ENCODE data around the gene FBXO28. TPM values are rescaled to one million over a fixed set of nuclear protein-coding genes. Genes with fewer than 3 reads are reported as not detected.

The FBXO28 gene
- total and polyA plus RNA-seq, 2 donors (not counting 1 experiment from before 2014, with no cell fraction given) = 25.3 to 34.3 TPM

- no peaks in the 10 kb centered on the region for H3K4me1 ChIP-seq (ENCODE audit: control insufficient read depth, extremely low read depth, insufficient read depth, low read length)
- DNase-seq (ENCODE audit: low read depth in 2 of 2) = no peak
- H3K4me2 ChIP-seq (ENCODE audit: extremely low read depth, insufficient read depth, low read length) = no peak overlapping the region
- TF ChIP-seq, protein P1, sequence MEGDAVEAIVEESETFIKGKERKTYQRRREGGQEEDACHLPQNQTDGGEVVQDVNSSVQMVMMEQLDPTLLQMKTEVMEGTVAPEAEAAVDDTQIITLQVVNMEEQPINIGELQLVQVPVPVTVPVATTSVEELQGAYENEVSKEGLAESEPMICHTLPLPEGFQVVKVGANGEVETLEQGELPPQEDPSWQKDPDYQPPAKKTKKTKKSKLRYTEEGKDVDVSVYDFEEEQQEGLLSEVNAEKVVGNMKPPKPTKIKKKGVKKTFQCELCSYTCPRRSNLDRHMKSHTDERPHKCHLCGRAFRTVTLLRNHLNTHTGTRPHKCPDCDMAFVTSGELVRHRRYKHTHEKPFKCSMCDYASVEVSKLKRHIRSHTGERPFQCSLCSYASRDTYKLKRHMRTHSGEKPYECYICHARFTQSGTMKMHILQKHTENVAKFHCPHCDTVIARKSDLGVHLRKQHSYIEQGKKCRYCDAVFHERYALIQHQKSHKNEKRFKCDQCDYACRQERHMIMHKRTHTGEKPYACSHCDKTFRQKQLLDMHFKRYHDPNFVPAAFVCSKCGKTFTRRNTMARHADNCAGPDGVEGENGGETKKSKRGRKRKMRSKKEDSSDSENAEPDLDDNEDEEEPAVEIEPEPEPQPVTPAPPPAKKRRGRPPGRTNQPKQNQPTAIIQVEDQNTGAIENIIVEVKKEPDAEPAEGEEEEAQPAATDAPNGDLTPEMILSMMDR (conservative IDR thresholded peaks at IDR 0.05 in 1 of 2, IDR thresholded peaks at IDR 0.05 in 1 of 2; ENCODE audit: low read depth in 1 of 2, low read length in 2 of 2) = peak; percentile 21 to 29
- no peak for TF ChIP-seq EZH2 (IDR thresholded peaks at IDR 0.05; ENCODE audit: low read length, missing control alignments)
- H3K9ac ChIP-seq (ENCODE audit: insufficient read depth, low read length) = no peak overlapping the region
- H2AFZ ChIP-seq (ENCODE audit: low read length) = no peak overlapping the region
- no peaks in the 10 kb centered on the region for H3K9me3 ChIP-seq (ENCODE audit: control insufficient read depth, insufficient read depth, low read depth, low read length)
- no peak overlapping the region for H3K27ac ChIP-seq (ENCODE audit: insufficient read depth, low read length)
- no peaks in the 10 kb centered on the region for H3K36me3 ChIP-seq (ENCODE audit: control insufficient read depth, insufficient read depth, low read length)
- no peaks in the 10 kb centered on the region for H3K79me2 ChIP-seq (ENCODE audit: control insufficient read depth, insufficient read depth, low read length)
- H3K4me3 ChIP-seq (replicated peaks in 1 of 4; ENCODE audit: control extremely low read depth in 1 of 4, insufficient read depth in 1 of 4, low read depth in 3 of 4, low read length in 4 of 4) = no peak overlapping the region
- no peaks in the 10 kb centered on the region for H4K20me1 ChIP-seq (ENCODE audit: control insufficient read depth, extremely low read depth, insufficient read depth, low read length)
- no peaks in the 10 kb centered on the region for H3K27me3 ChIP-seq (ENCODE audit: control insufficient read depth, insufficient read depth, low read length)
Measured at GRCh38 chr1:224170748-224171478, 57.0 kb downstream of the FBXO28 start.

DNA sequence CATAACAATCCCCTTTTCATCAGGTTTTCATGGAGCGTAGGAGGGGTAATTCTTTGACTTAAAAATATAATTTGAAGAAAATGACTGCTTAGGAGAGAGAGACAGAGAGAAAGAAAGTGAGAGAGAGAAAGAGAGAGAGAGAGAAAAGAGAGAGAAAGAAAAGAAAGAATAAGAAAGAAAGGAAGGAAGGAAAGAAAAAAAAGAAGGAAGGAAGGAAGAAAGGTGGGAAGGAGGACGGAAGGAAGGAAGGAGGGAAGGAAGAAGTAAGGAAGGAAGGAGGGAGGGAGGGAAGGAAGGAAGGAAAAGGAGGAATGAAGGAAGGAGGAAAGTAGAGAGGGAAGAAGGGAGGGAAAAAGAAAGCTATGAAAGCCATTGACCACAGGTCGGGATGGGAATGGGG, 58.3 kb downstream of the FBXO28 start:
- H3K4me1 ChIP-seq (ENCODE audit: control insufficient read depth, extremely low read depth, insufficient read depth, low read length) = no peaks in the 10 kb centered on the region
- no peak for DNase-seq (ENCODE audit: low read depth in 2 of 2)
- H4K20me1 ChIP-seq (ENCODE audit: control insufficient read depth, extremely low read depth, insufficient read depth, low read length) = no peaks in the 10 kb centered on the region
- H3K9ac ChIP-seq (ENCODE audit: insufficient read depth, low read length) = no peak overlapping the region
- H3K27me3 ChIP-seq (ENCODE audit: control insufficient read depth, insufficient read depth, low read length) = no peaks in the 10 kb centered on the region
- H2AFZ ChIP-seq (ENCODE audit: low read length) = no peak overlapping the region
- no peak overlapping the region for H3K4me3 ChIP-seq (replicated peaks in 1 of 4; ENCODE audit: control extremely low read depth in 1 of 4, insufficient read depth in 1 of 4, low read depth in 3 of 4, low read length in 4 of 4)
- H3K79me2 ChIP-seq (ENCODE audit: control insufficient read depth, insufficient read depth, low read length) = no peaks in the 10 kb centered on the region
- H3K27ac ChIP-seq (ENCODE audit: insufficient read depth, low read length) = no peak overlapping the region
- no peak overlapping the region for H3K4me2 ChIP-seq (ENCODE audit: extremely low read depth, insufficient read depth, low read length)
- no peaks in the 10 kb centered on the region for H3K36me3 ChIP-seq (ENCODE audit: control insufficient read depth, insufficient read depth, low read length)
- no peaks in the 10 kb centered on the region for H3K9me3 ChIP-seq (ENCODE audit: control insufficient read depth, insufficient read depth, low read depth, low read length)
- TF ChIP-seq, protein P1 (conservative IDR thresholded peaks at IDR 0.05 in 1 of 2, IDR thresholded peaks at IDR 0.05 in 1 of 2; ENCODE audit: low read depth in 1 of 2, low read length in 2 of 2) = no peak
- TF ChIP-seq EZH2 (IDR thresholded peaks at IDR 0.05; ENCODE audit: low read length, missing control alignments) = no peak

DNA sequence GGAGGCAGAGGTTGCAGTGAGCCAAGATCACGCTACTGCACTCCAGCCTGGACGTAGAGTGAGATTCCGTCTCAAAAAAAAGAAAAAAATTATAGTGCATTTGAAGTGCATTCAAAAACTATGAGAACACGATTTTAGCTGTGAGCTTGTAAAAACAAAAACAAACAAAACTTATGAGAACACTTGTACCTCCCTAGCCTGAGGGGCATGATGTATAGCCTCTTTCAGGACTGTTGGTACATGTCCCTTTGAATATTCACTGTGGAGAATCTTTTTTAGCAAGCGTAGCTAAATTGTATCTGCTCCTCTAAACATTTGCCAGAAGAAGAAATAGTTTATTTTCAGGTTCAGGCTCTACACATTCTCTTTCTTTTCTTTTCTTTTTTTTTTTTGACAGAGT, 59.6 kb downstream of the FBXO28 start:
- Histone ChIP-seq H3K36me3 (ENCODE audit: control insufficient read depth, insufficient read depth, low read length) (no peaks in the 10 kb centered on the region), H3K9ac (ENCODE audit: insufficient read depth, low read length) (no peak overlapping the region), H3K4me3 (replicated peaks in 1 of 4; ENCODE audit: control extremely low read depth in 1 of 4, insufficient read depth in 1 of 4, low read depth in 3 of 4, low read length in 4 of 4) (no peak overlapping the region), H3K79me2 (ENCODE audit: control insufficient read depth, insufficient read depth, low read length) (no peaks in the 10 kb centered on the region), H3K27ac (ENCODE audit: insufficient read depth, low read length) (no peak overlapping the region), H3K4me1 (ENCODE audit: control insufficient read depth, extremely low read depth, insufficient read depth, low read length) (no peaks in the 10 kb centered on the region), H3K27me3 (ENCODE audit: control insufficient read depth, insufficient read depth, low read length) (no peaks in the 10 kb centered on the region), H4K20me1 (ENCODE audit: control insufficient read depth, extremely low read depth, insufficient read depth, low read length) (no peaks in the 10 kb centered on the region), H3K4me2 (ENCODE audit: extremely low read depth, insufficient read depth, low read length) (no peak overlapping the region), H3K9me3 (ENCODE audit: control insufficient read depth, insufficient read depth, low read depth, low read length) (no peaks in the 10 kb centered on the region), H2AFZ (ENCODE audit: low read length) (no peak overlapping the region)
- TF ChIP-seq, protein P1 (conservative IDR thresholded peaks at IDR 0.05 in 1 of 2, IDR thresholded peaks at IDR 0.05 in 1 of 2; ENCODE audit: low read depth in 1 of 2, low read length in 2 of 2) = no peak
- TF ChIP-seq EZH2 (IDR thresholded peaks at IDR 0.05; ENCODE audit: low read length, missing control alignments) = no peak
- no peak for DNase-seq (ENCODE audit: low read depth in 2 of 2)
